Neural crest cell (in vitro differentiated cells): Measurements from ENCODE around the gene MRC1. TPM values are rescaled to one million over a fixed set of nuclear protein-coding genes. Genes with fewer than 3 reads are reported as not detected.

Source experiments
- DNase-seq: peaks from one replicate; pipeline ENCODE4 v3.0.0; 2021; ENCODE audit warnings: low read depth, mixed read lengths, low spot score
- H3K27ac Mint-ChIP-seq: one replicate; pipeline ENCODE4 v1.8.0; 2021; ENCODE audit warnings: mild to moderate bottlenecking, mixed read lengths; ENCODE audit not compliant: unreplicated experiment
- H3K27me3 Mint-ChIP-seq: 2 replicates; pipeline ENCODE4 v1.8.0; 2021; ENCODE audit warnings: low read depth, mild to moderate bottlenecking, mixed read lengths
- H3K36me3 Mint-ChIP-seq: 2 replicates; pipeline ENCODE4 v1.8.0; 2021; ENCODE audit warnings: low read depth, mild to moderate bottlenecking, mixed read lengths
- H3K4me1 Mint-ChIP-seq: 2 replicates; pipeline ENCODE4 v1.8.0; 2021; ENCODE audit warnings: mixed read lengths
- H3K4me3 Mint-ChIP-seq: one replicate; pipeline ENCODE4 v1.8.0; 2021; ENCODE audit warnings: mild to moderate bottlenecking, mixed read lengths
- H3K9me3 Mint-ChIP-seq: 2 replicates; pipeline ENCODE4 v1.8.0; 2021; ENCODE audit warnings: mixed read lengths
- total RNA-seq: library from RNA; stranded (reverse); gene quantifications from 2 replicates; pipeline ENCODE4 v1.2.1, GENCODE V29; 2021
- TF ChIP-seq, protein P1 (sequence below): fragments of 200-600 bp; sonication (generic); conservative IDR thresholded peaks from 2 replicates; pipeline ENCODE4 v1.5.0; 2021; ENCODE audit warnings: antibody characterized with exemption, mild to moderate bottlenecking

Gene MRC1
- total RNA-seq, 1 donor from 2014 or later = not detected

GRCh38 chr10:17788646-17789045, 20.5 kb upstream of the MRC1 start:
- Mint-ChIP-seq H3K27ac (peak overlapping the region; percentile 30), H3K9me3 (no peaks in the 10 kb centered on the region), H3K27me3 (no peaks in the 10 kb centered on the region), H3K4me3 (no peak overlapping the region), H3K4me1 (peaks cover 10% of the 10 kb centered on the region), H3K36me3 (no peaks in the 10 kb centered on the region)
- no peak for DNase-seq
- TF ChIP-seq, protein P1, sequence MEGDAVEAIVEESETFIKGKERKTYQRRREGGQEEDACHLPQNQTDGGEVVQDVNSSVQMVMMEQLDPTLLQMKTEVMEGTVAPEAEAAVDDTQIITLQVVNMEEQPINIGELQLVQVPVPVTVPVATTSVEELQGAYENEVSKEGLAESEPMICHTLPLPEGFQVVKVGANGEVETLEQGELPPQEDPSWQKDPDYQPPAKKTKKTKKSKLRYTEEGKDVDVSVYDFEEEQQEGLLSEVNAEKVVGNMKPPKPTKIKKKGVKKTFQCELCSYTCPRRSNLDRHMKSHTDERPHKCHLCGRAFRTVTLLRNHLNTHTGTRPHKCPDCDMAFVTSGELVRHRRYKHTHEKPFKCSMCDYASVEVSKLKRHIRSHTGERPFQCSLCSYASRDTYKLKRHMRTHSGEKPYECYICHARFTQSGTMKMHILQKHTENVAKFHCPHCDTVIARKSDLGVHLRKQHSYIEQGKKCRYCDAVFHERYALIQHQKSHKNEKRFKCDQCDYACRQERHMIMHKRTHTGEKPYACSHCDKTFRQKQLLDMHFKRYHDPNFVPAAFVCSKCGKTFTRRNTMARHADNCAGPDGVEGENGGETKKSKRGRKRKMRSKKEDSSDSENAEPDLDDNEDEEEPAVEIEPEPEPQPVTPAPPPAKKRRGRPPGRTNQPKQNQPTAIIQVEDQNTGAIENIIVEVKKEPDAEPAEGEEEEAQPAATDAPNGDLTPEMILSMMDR = no peak

DNA sequence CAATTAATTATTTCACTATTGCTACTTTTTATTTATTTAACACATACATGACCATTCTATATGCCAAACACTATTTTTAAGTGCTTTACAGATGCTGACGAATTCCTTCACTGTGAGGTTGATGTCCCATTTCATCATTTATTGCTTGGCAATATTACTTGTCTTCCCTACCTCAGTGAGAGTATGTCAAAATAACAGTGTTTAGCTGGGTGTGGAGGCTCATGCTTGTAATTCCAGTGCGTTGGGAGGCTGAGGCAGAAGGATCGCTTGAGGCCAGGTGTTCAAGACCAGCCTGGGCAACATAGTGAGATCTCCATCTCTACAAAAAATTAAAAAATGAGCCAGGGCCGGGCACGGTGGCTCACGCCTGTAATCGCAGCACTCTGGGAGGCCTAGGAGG, 19.8 kb upstream of the MRC1 start:
- no peak overlapping the region for H3K27ac Mint-ChIP-seq
- H3K4me1 Mint-ChIP-seq = peaks cover 10% of the 10 kb centered on the region
- H3K36me3 Mint-ChIP-seq = no peaks in the 10 kb centered on the region
- H3K4me3 Mint-ChIP-seq = no peak overlapping the region
- no peaks in the 10 kb centered on the region for H3K9me3 Mint-ChIP-seq
- TF ChIP-seq, protein P1 = no peak
- no peaks in the 10 kb centered on the region for H3K27me3 Mint-ChIP-seq
- no peak for DNase-seq

- Mint-ChIP-seq H3K9me3 (peaks cover 2% of the 10 kb centered on the region), H3K4me1 (peaks cover 10% of the 10 kb centered on the region), H3K27me3 (no peaks in the 10 kb centered on the region), H3K36me3 (no peaks in the 10 kb centered on the region), H3K27ac (no peak overlapping the region), H3K4me3 (no peak overlapping the region)
- DNase-seq = no peak
- TF ChIP-seq, protein P1 = no peak
These were observed 18.5 kb upstream of the MRC1 start for GRCh38 chr10:17790651-17791050.

DNA sequence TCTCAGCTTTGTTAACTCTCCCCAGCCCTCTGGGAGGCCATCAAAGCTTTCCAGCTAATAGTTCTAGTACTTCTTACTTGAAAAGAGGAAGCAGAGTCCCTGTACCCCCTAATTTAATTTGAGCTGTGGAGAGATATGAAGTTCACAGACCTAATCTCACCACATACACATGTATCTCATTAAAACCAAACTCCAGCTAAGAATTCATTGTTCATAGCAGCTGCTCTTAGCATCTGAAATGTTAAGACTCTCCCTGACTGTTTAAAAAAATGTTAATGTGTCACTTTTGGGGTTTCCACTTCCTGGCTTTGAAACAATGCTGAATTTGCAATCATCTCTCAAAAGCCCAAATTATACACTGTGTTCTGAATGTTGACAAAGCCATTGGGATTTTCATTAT, 16.2 kb upstream of the MRC1 start:
- DNase-seq = no peak
- H3K27me3 Mint-ChIP-seq = no peaks in the 10 kb centered on the region
- no peak overlapping the region for H3K4me3 Mint-ChIP-seq
- no peak overlapping the region for H3K27ac Mint-ChIP-seq
- H3K9me3 Mint-ChIP-seq = peaks cover 4% of the 10 kb centered on the region
- H3K4me1 Mint-ChIP-seq = peaks cover 5% of the 10 kb centered on the region
- H3K36me3 Mint-ChIP-seq = no peaks in the 10 kb centered on the region
- TF ChIP-seq, protein P1 = no peak

GRCh38 chr10:17793823-17794644, 15.1 kb upstream of the MRC1 start:
- Mint-ChIP-seq H3K9me3 (peaks cover 4% of the 10 kb centered on the region), H3K4me1 (no peaks in the 10 kb centered on the region), H3K36me3 (no peaks in the 10 kb centered on the region), H3K27me3 (no peaks in the 10 kb centered on the region), H3K27ac (no peak overlapping the region), H3K4me3 (no peak overlapping the region)
- DNase-seq = no peak
- TF ChIP-seq, protein P1 = no peak
